ENCODE results near the gene SLC35B1.

Gene SLC35B1

DNA sequence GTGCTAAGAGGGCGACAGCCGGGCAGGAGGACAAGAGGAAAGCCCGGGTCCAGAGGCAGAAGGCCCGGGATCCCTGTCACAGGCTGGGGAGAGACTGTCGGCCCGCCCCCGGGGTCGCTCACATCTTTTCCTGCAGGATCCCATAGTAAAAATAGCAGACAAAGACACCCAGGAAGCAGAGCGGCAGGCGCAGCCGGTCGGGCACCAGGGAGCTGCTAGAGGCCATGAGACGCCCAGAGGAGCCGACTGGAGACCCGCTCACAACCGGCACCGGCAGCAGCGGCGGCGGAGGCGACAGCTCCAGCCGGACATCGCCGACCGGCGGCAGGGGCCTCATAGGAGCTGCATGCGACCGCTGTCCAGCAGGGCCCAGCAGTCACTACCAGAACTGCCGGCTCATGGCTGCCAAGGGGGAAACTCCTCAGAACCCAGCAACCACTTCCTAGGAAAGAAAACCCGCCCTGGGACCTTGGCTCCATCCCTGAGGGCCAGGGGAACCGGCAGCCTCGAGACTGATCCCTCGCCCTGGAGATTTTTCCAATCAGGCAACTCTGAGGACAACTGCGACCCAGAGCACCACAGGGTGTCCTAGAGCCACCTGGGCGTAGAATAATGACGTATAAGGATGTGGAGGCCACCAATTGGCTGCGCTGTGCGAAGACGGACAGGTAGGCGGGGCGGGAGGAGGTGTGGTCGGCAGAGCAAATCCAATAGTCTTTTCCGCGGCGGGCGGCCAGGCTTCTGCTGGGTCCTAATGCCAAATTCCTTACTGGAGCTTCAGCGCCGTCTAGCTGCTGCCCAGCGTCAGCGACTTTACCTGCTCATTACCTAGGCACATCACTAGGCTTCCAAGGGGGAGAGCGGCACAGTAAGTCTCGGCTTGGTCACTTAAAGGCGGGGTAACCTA, at the start of gene SLC35B1:
Gene SLC35B1, minus strand, starts transcription at position 357 of the 907 bp plus-strand sequence. Its CDS starts 131 bp downstream, at position 226.
- DNase-seq (ENCODE audit: low read depth, low spot score) = peak; percentile 99

GRCh38 chr17:49757151-49757777, 49.5 kb upstream of the SLC35B1 start:
- DNase-seq (ENCODE audit: low read depth, low spot score) = no peak

DNA sequence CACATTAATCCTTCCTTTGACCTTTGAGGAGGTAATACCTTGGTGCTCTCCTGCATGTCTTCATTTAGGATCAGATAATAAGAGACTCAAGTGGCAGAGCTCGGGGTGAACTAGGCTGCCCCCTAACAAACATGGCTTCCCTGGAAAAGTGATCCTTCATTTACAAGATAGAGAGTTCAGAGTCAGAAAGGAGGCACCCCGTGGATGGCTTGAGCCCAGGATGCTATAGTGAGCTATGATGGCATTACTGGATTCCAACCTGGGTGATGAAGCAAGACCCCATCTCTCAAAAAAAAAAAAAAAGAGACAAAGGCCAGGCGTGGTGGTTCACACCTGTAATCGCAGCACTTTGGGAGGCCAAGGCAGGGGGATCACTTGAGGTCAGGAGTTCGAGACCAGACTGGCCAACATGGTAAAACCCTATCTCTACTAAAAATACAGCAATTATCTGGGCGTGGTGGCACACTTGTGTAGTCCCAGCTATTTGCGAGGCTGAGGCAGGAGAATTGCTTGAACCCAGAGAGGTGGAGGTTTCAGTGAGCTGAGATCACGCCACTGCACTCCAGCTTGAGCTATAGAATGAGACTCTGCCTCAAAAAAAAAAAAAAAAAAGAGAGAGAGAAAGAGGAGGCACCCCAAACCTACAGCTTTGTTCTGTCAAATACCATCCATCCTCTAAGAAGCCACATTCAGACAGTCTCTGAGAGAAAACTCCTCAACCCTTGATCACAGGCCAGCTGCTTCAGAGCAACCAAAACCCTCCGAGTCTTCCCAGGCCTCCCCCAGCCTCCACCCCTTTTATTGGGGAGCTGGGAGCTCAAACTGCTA, 48.8 kb upstream of the SLC35B1 start:
- DNase-seq (ENCODE audit: low read depth, low spot score) = no peak

DNA sequence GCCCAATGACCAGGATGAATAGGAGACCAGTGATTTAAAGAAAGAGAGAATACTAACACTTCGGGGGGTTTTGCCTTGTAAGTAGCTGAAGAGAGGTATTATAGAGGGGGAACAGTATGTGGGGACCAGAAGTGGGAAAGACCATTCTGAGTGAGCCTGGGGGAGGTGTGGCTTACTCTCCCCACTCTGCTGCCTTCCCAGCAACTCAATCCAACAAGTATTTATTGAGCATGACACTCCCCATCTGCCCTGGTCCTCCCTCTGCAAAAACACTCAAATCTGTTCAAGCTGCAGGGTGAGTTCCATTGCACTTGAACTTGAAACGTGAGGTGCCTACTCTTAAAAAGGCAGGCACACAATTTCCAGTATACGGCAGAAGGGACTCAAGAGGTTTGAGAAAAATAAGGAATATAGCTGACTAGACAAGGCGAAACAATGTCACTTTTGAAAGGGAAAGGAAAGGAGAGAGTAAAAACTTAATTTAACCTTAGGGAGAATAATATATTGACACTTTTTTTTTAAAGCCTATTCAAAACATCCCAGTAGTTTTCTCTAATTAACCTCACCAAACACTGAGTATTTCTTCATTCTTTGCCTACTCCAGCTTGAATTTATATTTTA, 48.0 kb upstream of the SLC35B1 start:
- DNase-seq (ENCODE audit: low read depth, low spot score) = no peak

GRCh38 chr17:49753959-49754391, 46.2 kb upstream of the SLC35B1 start:
- DNase-seq (ENCODE audit: low read depth, low spot score) = no peak

GRCh38 chr17:49752508-49752907, 44.7 kb upstream of the SLC35B1 start:
- no peak for DNase-seq (ENCODE audit: low read depth, low spot score)

GRCh38 chr17:49749730-49750129, 42.0 kb upstream of the SLC35B1 start:
- DNase-seq (ENCODE audit: low read depth, low spot score) = no peak

DNA sequence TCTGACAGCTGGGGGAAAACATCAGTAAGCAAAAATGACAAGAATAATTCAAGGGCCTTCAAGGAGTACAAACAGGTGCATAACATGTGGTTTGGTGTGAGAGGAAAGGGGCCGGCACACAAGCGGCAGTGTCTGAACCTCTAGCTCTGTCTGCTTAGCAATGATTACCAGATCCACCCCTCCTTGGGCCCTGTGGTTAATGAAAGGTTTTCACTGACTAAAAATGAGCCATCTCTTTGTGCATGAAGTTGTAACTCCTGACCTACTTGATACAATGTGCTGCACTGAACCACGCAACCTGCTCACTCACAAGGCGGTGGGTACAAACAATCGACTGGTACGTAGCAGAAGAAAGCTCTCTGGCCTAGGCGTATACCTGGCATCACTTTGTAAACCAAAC, 41.0 kb upstream of the SLC35B1 start:
- no peak for DNase-seq (ENCODE audit: low read depth, low spot score)

DNA sequence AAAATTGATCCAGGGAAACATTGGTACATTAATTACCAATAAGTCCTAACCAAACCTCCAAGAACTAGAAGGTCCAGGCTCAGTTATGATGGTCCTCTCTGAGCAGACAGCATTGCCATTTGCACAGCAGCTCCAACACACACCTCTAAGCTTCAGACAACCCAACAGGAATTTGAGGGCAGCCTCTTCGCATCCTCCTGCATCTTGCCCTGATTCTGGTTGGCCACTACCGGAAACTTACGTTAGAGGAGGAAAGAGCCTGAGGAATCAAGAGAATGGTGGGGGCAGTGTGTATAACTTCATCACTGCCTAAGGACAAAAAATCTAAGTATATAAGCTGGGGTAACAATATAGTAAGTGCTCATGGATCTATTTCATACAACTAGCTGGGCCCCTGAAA, 40.5 kb upstream of the SLC35B1 start:
- DNase-seq (ENCODE audit: low read depth, low spot score) = no peak

DNA sequence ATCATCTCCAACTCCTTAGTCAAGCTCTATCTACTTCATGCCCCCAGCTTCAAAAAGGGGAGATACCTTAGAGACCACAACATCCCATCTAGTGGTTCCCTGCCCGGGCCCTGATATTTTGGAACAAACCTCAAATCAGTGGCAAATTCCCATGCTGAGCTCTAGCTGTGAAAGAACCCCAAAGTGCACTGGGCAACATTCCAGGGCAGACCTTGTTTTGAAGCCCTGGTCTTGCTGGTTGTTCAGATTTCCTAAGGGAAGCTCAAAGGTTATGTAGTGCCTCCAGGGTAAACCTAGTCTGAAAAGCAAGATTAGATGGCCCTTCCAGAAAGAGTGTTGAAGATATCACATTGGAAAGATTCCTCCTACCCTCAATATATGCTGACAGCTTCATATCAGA, 39.9 kb upstream of the SLC35B1 start:
- DNase-seq (ENCODE audit: low read depth, low spot score) = no peak

- DNase-seq (ENCODE audit: low read depth, low spot score) = no peak
These were observed 39.2 kb upstream of the SLC35B1 start for GRCh38 chr17:49746791-49747490.

GRCh38 chr17:49745175-49746139, 37.7 kb upstream of the SLC35B1 start:
- no peak for DNase-seq (ENCODE audit: low read depth, low spot score)

GRCh38 chr17:49742166-49742638, 34.4 kb upstream of the SLC35B1 start:
- DNase-seq (ENCODE audit: low read depth, low spot score) = no peak

- DNase-seq (ENCODE audit: low read depth, low spot score) = no peak
These were observed 33.9 kb upstream of the SLC35B1 start for GRCh38 chr17:49741692-49742076.

GRCh38 chr17:49741009-49741691, 33.4 kb upstream of the SLC35B1 start:
- peak; percentile 50 for DNase-seq (ENCODE audit: low read depth, low spot score)

DNA sequence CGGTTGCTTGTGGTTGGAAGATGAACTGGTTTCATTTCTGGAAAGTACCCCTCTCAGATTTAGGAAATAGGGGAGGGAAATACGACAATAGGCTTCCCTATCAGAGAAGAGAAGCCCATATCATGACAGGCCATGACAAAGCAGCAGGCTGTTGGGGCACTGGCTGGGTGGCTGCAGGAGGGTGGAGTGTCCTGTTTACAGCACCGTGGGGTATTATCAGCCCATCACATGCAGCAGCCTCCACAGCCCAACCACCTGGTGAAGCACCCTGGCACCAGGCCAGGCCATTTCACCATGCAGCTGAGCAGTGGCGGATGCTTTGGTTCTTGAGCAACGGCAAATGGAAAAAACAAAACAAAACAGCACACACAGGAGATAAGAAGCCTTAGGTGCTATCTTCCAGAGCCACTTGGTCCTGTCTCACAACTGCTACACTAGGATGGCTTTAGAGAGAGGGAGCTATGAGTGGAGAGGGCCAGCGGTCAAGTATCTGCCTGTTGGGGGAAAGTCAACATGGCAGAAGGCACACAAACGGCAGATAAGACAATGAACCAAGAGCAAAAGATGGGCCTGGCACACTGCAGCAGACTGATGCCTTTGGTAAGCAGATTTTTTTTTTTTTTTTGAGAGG, 32.0 kb upstream of the SLC35B1 start:
- no peak for DNase-seq (ENCODE audit: low read depth, low spot score)

DNA sequence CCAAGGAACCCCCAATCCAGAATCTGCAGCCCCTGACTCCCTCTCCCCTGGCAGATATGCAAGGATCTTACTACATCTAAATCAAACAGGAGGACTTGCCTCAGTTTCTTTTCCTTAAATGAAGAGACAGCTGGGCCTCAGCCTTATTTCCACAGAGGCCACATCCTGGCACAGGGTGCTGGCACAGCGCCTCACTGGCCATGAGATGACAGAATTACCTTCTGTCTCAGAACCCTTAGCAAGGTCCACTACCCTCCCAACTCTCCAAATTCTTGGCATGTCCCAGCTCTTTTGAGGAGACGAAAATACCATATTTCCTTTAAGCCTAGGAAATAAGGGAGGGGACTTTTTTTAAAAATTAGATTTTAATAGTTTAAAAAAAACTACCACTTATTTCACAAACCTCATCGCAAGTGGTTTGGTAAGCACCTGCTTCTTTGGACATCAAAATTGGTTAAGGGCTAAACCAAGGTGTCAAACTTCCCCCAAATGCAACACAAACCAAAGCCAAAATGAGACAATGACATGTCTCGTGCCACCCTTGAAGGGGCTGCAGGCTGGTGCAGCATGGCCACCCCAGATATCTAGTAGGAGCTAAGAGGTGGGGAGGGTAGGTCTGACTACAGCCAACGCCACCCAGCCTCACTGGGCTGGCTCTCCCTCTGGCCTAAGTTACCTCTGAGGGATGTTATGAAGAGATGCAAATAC, 30.8 kb upstream of the SLC35B1 start:
- no peak for DNase-seq (ENCODE audit: low read depth, low spot score)

Measured in astrocyte of the hippocampus (primary cell).